GM19372 (cell line): ENCODE results near the gene RBM3.
"Not testable (repeated sequence)": the region's sequence is repeated elsewhere in the genome, so short reads cannot be mapped to it uniquely, and the experiment has no call there.

Experiments
- ATAC-seq: cut with Tn5 transposase; IDR thresholded peaks from one replicate; pipeline ENCODE4 v1.9.1; 2021; ENCODE audit warnings: mild to moderate bottlenecking, low read depth, moderate library complexity; ENCODE audit not compliant: unreplicated experiment

Gene RBM3

GRCh38 chrX:48574270-48575266 lies at the start of gene RBM3:
RBM3 (plus strand) TSS chrX:48574484; CDS start chrX:48575181, 697 bp downstream.
- peak; percentile 92 for ATAC-seq

DNA sequence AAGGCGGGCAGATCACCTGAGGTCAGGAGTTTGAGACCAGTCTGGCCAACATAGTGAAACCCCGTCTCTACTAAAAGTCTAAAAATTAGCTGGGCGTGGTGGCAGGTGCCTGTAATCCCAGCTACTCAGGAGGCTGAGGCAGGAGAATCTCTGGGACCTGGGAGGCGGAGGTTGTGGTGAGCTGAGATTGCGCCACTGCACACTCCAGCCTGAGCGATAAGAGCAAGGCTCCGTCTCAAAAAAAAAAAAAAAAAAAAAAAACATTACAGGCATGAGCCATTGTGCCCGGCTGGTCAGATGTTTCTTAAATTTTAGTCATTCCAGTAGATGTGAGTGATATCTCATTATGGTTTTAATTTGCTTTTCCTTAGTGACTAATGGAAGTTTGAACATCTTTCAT lies 48.4 kb upstream of the RBM3 start:
- ATAC-seq, result not testable (repeated sequence)

GRCh38 chrX:48530736-48531135 lies 43.5 kb upstream of the RBM3 start:
- ATAC-seq, result no peak

GRCh38 chrX:48531358-48531959 lies 42.8 kb upstream of the RBM3 start:
- no peak for ATAC-seq

GRCh38 chrX:48532161-48532560 lies 42.1 kb upstream of the RBM3 start:
- ATAC-seq, result no peak

DNA sequence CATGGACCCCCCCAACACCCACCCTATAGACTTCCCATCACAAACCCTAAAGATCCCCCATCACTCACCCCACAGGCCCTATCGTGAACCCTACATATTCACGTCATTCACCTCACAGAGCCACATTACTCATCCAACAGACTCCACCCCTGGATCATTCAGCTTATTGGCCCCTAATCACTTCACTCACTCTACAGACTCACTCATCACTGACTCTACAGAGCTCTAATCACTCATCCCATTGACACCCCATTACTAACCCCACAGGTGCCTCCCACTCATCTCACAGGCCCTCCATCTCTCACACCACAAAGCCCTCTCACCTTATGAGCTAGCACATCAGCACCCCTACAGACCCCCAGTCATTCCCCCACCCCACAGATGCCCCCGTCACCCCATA lies 41.1 kb upstream of the RBM3 start:
- no peak for ATAC-seq

GRCh38 chrX:48538641-48539344 lies 35.5 kb upstream of the RBM3 start:
- ATAC-seq, result no peak

- peak; percentile 80 for ATAC-seq
Measured at GRCh38 chrX:48539345-48540027, 34.8 kb upstream of the RBM3 start, which contains the start of gene TBC1D25. TBC1D25 (plus strand) TSS chrX:48539714; CDS start chrX:48539798, 84 bp downstream.

DNA sequence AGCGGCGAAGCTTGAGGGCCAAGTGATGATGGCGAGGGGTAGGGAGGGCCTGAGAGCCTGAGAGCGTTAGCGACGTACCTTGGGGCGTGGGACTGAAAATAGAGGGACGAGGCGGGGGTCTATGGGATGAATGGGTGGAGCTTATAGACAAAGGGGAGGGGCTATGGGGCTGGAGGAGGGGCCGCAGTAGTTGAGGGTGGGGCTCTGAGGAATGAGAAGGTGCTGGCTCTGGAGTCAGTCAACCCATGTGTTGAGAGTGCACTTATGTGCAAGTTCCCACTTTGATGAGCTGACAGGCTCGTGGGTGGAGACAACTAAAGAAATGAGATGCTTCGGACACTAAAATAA lies 34.3 kb upstream of the RBM3 start:
- peak; percentile 24 for ATAC-seq

- no peak for ATAC-seq
Measured at GRCh38 chrX:48540480-48540879, 33.8 kb upstream of the RBM3 start.

DNA sequence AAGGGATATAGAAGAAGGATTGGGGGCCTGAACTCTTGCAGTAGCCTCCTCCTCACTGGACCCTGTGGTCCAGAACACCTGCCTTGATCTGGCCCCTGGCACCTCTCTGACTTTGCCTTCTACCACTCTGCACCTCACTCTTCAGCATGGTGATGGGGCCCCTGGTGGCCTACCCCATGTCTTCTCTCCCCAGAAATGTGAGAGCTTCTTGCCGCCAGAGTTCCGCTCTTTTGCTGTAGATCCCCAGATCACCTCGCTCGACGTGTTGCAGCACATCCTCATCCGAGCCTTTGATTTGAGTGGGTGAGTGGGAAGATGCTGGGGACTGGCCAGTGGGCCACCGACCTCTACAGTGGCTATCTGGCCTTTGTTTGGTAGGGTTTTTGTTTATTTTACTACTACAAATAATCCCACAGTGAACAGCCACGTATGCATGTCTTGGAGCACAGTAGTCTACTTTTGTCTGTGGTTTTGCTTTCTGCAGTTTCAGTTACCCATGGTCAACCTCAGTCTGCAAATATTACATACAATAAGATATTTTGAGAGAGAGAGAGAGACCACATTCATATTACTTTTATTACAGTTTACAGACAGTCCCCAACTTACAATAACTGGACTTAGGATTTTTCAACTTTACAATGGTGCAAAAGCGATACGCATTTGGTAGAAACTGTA lies 33.0 kb upstream of the RBM3 start:
- ATAC-seq, result no peak

GRCh38 chrX:48548871-48549270 lies 25.4 kb upstream of the RBM3 start:
- no peak for ATAC-seq

- not testable (repeated sequence) for ATAC-seq
Measured at GRCh38 chrX:48555731-48556325, 18.5 kb upstream of the RBM3 start.

DNA sequence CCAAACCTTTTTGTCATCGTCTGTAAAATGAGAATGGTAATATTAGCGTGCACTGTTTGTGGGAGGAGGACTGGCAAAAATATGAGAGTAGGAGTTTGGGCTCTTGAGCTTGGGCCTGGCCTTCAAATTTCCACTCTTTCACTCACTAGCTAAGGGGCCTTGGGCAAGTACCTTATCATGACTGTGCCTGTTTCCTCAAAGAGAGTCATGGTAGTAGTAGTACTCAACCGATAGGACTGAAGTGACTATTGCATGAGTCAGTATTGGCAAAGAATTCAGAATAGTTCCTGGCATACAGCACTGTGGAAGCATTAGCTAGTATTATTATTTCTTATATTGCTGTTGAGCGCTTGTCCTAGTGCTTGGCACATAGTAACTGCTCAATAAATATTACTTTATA lies 16.0 kb upstream of the RBM3 start:
- no peak for ATAC-seq

DNA sequence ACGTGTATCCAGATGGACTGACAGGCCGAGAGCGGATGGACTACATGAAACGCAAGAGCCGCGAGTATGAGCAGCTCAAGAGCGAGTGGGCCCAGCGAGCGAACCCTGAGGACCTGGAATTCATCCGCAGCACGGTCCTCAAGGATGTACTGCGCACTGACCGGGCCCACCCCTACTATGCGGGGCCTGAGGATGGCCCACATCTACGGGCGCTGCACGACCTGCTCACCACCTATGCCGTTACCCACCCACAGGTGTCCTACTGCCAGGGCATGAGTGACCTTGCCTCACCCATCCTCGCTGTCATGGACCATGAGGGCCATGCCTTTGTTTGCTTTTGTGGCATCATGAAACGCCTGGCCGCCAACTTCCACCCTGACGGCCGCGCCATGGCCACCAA lies 14.6 kb upstream of the RBM3 start:
- no peak for ATAC-seq

- no peak for ATAC-seq
Measured at GRCh38 chrX:48560056-48560455, 14.2 kb upstream of the RBM3 start.

GRCh38 chrX:48560681-48561080 lies 13.6 kb upstream of the RBM3 start:
- ATAC-seq, result no peak

GRCh38 chrX:48569958-48570357 lies 4.3 kb upstream of the RBM3 start:
- ATAC-seq, result no peak

- ATAC-seq, result no peak
Measured at GRCh38 chrX:48573690-48574269, 504 bp upstream of the RBM3 start.
